Measurements from ENCODE around the gene TMEM229B. TPM values are rescaled to one million over a fixed set of nuclear protein-coding genes. Genes with fewer than 3 reads are reported as not detected.
"Not testable (repeated sequence)": the region's sequence is repeated elsewhere in the genome, so short reads cannot be mapped to it uniquely, and the experiment has no call there.

The TMEM229B gene
- total RNA-seq, 1 experiment from 2014 or later: 3.1 TPM

DNA sequence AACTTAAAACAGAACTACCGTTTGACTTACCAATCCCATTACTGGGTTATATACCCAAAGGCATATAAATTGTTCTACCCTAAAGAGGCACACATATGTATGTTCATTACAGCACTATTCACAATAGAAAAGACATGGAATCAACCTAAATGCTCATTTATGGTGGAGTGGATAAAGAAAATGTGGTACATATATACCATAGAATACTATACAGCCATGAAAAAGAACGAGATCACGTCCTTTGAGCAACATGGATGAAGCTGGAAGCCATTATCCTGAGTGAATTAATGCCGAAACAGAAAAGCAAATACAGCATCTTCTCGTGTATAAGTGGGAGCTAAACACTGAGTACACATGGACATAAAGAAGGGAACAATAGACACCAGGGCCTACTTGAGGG lies 31.8 kb downstream of the TMEM229B start:
- DNase-seq (ENCODE audit: low spot score): no peak

DNA sequence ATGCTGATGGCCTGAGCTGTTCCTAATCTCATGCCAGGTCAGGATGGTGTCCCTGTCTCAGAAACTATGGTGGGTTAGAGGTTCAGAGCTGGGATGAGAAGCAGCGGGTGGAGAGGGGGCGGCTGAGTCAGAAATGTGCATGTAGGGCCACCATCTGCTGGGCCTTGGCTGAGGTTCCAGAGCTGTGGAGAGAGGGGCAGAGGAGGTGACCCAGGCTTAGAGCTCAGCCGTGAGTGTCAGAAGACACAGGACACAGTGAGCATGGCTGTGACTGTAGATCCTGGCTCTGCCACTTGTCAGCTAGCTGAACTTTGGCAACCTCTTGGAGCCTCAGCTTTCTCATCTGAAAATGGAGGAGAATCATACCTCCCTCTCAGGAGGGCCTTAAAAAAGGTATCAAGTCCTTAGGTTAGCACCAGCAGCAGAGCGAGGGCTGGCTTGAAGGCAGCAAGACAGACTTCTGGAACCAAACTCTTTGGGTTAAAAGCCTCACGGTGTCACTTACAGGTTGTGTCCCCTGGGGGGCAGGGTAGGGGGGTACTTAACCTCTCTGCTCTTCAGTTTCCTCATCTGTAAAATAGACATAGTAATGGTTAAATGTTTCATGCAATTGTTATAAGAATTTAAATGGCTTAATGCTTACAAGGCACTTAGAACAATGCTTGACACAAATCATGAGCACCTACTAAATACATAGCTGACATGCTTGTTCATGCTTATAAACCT lies 34.8 kb downstream of the TMEM229B start:
- DNase-seq (ENCODE audit: low spot score): no peak

DNA sequence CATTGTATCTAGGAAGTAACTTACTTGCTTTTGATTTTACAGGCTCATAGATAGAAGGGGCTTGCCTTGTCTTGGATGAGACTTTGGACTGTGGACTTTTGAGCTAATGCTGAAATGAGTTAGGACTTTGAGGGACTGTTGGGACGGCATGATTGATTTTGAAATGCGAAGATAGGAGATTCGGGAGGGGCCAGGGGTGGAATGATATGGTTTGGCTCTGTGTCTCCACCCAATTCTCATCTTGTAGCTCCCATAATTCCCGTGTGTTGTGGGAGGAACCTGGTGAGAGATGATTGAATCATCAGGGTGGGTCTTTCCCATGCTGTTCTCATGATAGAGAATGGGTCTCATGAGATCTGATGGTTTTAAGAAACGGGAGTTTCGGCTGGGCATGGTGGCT lies 36.9 kb downstream of the TMEM229B start:
- not testable (repeated sequence) for DNase-seq (ENCODE audit: low spot score)

DNA sequence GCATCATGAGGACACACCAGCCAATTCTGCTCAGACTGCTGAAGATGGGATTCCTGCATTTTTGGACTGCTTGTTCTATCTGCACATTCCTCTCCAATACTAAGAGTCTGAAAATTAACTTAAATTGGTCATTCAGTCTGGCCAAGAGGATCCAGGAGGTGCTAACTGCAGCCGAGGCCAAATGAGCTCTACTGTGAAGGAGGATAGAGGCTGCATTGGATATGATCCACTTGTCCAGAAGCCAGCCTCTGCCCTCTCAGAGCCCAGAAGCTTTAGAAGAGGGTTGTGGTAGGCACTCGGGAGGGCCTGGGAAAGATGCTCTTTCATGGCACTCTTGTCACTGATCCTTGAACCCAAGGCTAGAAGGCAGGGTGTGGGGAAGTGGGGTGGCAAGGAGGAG lies 39.4 kb downstream of the TMEM229B start:
- no peak for DNase-seq (ENCODE audit: low spot score)

DNA sequence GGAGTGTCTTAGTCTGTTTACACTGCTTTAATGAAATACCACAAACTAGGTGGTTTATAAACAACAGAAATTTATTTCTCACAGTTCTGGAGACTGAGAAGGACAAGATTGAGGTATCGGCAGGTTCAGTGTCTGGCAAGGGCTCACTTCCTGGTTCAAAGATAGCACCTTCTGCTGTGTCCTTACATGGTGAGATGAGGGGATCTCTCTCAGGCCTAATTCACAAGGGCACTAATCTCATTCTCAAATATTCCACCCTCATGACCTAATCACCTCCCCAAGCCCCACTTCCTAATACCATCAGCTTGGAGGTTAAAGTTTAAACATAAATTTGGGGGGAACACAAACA lies 41.5 kb downstream of the TMEM229B start:
- no peak for DNase-seq (ENCODE audit: low spot score)

DNA sequence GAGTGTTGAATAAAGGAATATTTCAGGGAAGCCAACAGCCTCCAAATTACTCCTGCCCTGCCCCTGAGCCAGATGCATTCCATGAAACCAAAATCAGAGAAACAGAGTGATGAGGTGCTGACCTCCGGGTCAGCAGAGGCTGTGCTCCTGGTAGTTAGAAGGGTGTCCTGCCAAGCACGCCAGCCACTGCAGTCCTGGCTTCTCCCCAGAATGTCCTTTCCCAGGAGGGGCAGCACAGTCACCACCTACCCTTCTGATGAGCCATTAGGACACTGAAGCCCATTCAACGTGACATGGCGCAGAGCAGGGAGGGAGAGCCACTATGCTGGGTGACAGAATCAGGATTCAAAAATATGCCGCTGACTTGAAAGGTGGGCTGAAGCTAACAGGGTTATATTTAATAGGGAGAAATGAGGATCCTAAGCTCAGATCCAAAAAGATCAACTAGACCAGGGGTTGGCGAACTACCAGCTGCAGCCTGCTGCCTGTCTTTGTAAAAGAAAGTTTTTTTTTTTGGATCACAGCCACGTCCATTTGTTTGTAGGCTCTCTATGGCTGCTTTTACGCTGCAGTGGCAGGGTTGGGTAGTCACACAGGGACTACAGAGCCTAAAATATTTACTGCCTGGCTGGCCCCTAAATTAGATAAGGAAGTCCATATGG lies 42.0 kb downstream of the TMEM229B start:
- no peak for DNase-seq (ENCODE audit: low spot score)

DNA sequence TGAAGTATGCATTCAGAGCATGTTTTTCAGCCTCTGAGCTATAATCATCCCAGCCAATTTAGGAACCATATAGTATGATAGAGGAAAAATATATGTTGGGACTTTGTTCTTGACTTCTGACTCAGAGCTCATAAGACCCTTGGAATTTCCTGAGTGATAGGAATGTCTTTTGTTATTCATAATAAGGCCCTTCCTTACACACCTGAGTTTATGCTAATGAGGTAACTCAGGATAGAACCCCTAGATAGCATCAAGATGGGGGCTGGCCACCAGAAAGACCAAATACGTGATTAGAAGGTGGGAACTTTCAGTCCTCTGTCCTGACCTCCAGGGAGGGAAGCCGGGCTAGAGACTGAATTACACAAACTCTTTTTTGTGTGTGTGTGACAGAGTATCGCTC lies 44.1 kb downstream of the TMEM229B start:
- no peak for DNase-seq (ENCODE audit: low spot score)

DNA sequence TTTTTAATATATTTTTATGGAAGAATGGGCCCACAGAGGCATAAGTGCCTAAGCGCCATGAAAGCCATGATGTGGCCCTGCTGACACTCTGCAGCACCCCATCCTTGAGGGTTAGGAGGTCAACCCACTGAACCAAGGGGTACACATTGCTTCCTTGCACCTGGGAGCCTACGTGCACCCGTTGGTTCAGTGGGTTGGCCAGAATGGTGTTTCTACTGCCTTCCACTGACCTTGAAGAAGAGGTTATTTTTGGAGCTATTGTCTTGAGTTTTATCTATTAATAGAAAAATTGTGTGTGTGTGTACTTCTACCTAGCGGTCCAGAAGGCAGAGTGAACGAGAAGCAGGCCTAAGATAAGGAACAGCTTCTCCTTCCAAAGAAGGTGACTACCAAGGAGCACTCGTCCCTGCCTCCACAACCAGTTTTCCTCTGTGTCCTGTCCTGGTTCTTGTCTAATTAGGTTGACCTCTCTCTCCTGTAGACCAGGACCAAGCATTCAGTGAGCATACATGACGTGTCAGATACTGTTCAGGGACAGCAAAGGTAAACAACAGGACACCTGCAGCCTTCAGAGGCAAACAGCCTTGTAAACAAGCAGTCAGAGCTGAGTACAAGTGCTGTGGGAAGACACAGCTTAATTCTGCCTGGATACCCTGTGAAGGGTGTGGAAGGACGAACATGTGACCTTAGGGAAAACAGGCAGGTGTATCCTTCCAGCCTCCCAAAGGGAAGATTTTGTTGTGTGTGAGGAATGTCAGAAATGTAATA lies 46.2 kb downstream of the TMEM229B start:
- no peak for DNase-seq (ENCODE audit: low spot score)

DNA sequence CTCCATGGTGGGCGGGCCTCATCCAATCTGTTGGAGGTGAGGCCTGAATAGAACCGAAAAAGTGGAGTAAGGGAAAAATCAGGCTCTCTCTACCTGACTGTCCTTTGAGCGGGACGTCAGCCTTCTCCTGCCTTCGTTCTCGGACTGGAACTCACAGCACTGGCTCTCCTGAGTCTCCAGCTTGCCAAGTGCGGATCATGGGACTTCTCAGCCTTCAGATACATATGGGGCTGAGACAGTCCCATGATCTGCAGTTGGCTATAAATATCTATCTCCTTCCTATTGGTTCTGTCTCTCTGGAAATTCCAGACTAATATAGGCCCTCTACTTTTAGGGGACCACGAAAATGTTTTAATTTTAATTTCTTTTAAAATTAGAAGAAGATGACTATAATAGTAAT lies 46.8 kb downstream of the TMEM229B start:
- DNase-seq (ENCODE audit: low spot score): no peak

DNA sequence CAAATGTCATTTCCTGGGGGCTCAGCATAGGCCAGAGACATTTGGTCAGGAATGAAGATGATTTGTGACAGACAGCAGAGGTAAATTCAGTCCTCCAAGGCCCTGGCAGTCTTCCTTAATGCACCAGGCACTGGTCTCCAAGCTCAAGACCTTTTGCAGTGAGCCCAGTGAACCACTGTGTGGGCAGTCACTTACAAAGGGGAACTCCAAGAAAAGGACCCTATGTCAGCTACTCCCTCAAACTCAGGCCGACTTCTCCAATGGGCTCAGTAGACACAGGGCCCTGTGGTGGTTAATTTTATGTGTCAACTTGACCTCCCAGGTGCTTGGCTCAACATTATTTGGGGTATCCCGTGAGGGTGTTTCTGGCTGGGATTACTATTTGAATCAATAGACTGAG lies 47.3 kb downstream of the TMEM229B start:
- DNase-seq (ENCODE audit: low spot score): no peak

DNA sequence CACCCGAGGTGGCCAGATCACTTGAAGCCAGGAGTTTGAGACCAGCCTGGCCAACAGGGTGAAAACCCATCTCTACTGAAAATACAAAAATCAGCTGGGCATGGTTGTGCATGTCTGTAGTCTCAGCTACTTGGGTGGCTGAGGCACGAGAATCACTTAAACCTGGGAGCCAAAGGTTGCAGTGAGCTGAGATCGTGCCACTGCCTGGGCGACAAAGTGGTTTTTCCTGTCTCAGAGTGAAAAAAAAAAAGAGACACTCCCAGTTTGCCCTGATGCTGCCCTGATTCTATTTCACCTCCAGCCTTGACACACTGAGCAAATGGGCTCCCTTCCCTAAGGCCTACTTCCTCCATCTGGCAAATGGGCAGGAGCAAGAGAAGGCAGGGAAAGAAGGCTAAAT lies 48.0 kb downstream of the TMEM229B start:
- no peak for DNase-seq (ENCODE audit: low spot score)

DNA sequence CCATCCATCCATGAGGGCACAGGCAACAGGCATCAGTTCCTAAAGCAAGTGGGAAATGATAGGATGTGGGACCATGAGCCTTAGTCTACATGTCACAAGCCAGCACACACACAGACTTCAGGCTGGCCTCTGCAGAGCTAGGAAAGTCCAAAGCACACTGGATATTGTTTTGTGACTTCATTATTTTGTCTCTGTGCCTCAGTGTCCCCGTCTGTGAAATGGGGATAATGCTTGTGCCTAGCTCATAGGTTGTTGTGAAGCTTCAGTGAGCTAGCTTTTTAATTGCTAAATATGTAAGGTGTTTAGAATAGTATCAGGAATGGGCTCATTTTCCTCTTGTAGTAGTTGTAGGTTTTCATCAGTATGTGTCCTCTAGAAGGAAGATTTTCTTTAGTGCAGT lies 49.6 kb downstream of the TMEM229B start:
- DNase-seq (ENCODE audit: low spot score): no peak

DNA sequence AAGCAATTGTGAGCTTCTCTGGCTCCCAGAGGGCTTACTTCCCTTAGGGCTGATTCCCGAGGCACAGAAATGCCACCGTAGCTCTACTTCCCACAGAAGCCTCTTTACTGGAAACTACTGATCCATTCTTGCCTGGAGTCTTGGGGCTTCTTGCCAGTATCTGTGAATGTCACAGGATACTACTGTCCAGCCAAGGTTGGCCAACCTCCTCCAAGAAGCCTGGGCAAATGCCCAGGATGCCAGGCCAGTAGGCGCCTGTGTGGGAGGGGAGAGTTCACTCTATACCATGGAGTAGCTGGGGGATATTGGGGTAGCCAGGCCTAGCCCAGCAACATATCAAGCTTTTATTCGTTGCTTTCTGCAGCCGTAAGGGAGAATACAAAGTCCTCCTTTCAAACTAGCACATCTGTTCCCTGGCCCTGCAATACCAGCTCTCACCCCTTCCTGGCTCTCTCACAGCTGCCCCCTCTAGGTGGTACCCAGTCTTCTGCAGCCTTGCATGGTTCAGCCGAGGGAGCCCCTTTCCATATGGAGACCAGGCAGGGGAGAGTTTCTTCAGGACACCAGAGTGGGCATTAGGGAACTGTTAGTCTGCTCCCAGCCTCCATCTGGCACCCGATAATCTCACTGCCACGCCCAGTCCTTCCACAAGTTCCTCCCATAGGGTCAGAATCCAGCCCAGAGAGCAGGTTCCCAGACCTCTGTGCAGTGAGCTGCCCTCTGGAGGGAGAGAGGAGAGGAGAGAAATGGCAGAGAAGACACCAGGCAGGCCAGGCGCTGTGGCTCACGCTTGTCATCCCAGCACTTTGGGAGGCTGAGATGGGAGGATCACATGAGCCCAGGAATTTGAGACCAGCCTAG lies 52.3 kb downstream of the TMEM229B start:
- no peak for DNase-seq (ENCODE audit: low spot score)

DNA sequence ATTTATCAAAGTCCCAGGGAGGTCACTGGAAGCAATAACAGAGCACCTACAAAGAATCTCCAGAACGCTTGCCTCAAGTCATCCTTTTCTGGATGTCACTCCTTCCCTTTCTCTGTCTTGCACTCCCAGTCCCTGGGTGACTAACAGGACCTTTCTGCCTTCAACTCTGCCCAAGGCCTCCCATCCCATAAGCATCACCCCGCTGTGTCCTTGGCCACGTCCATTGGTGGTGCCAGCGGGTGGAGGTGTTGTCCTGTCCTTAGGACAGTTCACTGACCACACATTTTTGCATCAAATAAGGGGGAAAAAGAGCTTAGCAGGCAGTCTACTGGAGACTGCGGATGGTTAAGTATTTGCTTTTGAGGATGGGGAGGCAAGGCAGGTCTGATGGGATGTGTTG lies 52.9 kb downstream of the TMEM229B start:
- no peak for DNase-seq (ENCODE audit: low spot score)

DNA sequence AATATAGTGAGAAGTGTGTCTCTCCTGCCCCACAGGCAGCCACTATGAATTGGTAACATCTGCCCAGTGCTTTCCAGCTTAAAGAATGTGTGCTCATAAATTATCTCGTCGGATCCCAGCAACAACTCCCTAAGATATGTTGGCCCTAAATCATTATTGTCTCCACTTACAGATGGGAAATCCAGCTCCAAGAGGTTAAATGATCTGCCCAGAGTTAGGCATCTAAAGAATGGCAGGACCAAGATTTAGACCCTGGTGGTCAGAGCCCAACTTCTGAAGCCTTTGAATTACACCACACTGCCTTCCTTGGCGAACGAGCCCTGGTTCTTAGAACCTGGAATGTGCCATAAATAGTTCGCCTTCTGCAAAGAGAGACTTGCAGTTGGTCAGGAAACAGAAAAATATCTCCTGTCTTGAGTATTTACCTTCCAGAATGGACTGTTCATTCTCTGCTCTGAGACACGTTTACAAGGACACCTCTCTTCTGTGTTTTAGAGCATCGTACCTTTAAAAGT lies 56.4 kb downstream of the TMEM229B start:
- no peak for DNase-seq (ENCODE audit: low spot score)

DNA sequence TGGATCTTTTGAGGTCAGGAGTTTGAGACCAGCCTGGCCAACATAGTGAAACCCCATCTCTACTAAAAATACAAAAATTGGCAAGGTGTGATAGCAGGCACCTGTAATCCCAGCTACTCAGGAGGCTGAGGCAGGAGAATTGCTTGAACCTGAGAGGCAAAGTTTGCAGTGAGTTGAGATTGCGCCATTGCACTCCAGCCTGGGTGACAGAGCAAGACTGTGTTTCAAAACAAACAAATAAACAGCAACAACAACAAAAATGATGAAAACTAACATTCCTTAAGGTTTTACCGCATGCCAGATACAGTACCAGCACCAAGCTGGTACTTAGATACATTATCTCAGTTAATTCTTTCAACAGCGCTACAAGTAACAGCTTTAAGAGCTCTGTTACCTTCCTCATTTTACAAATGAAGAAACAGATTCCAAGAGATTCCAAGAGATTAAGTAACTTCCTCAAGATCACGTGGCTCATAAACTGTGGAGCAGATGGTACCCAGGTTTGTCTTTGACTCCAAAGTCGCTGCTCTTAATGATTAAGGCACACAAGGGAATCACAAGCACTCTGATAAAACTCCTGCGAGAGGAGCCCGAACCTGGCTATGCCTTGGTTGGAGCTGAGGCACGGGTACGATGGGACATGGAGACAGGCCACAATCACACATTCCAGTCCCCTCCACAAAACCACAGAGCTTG lies 58.9 kb downstream of the TMEM229B start:
- DNase-seq (ENCODE audit: low spot score): no peak

DNA sequence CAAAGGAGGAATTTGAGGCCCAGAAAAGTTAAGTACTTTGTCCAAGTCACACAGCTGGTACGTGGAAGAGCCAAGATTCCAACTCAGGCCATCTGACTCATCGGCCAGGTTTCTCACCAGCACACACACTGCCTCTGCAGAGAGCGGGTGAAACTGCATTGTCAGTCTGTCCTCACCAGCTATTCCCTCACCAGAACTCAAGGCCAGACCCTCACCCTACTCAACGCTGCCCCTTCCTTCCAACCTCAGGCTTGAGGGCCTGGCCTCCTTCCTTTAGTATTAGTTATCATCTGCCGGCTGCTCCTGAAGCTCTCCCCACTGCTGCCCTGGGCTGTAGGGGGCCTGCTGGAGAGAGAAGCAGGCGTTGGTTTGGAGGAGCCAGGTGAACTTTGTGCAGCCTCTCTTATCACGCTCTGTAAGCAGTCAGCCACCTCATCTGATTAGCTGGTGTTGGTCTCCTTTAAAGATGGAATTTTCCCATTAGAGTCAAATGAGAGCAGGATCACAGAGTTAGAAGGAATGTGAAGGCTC lies 60.0 kb downstream of the TMEM229B start:
- DNase-seq (ENCODE audit: low spot score): peak; percentile 22

DNA sequence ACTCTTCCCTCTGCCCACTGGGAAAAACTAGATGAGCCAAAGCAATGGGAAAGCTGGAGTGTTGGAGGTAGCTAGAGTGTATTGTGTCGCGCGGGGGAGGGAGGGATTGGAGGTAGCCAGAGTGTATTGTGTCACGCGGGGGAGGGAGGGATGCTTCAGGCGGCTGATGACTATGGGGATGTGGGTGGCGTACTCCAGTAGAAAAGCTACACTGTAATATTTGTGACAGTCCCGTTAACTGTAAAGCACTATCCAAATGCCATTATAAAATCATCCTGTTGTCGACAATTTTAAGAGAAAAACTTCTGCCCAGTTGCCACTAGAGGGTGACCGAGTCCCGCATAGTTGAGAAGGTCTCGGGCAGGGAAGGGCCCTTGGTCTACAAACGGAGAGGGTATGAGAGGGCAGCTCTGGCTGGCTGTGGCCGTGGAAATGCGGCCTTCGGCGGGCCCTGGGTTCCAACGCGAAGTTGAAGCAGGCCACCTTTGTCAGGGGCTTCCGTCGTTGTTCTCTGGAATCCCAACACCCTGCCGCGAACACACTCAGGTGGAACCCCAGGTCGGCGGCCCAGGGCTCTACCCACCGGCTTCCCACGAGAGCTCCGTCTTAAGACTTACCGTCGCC lies 61.4 kb downstream of the TMEM229B start:
- peak; percentile 42 for DNase-seq (ENCODE audit: low spot score)

DNA sequence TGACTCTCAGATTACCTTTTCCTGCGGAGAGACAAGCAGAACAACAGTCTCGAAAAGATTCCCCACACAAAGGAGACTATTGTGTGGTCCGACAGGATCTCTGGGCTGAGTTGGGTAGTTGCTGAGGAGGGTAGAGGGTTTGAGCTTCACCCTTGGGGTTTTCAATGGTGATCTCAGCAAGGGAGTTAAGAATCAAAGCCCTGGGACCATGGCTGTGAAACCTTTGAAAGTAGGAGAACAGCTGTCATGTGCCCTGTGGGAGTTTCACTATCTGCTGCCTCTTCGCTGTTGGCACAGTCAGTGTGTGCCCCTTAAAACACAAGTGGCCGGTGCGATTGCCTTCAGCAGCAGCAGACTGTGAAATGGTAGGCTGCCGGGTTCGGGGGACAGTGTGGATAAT lies 62.4 kb downstream of the TMEM229B start:
- DNase-seq (ENCODE audit: low spot score): no peak

DNA sequence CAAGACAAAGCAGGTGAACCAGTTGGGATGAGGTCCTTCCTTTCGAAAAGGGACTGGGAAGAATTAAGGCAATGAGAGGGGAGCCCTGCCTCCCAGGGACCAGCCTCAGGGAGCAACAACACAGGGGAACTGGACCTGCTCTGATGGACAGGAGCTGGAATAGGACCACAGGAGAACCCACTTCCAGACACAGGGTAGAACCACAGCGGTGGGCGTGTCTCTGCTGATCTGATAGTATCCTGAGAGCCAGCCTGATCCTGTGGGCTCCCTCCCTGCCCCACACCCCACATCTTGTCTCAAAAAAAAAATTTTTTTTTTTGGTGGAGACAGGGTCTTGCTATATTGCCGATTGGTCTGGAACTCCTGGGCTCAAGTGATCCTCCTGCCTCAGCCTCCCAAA lies 62.9 kb downstream of the TMEM229B start:
- no peak for DNase-seq (ENCODE audit: low spot score)

DNA sequence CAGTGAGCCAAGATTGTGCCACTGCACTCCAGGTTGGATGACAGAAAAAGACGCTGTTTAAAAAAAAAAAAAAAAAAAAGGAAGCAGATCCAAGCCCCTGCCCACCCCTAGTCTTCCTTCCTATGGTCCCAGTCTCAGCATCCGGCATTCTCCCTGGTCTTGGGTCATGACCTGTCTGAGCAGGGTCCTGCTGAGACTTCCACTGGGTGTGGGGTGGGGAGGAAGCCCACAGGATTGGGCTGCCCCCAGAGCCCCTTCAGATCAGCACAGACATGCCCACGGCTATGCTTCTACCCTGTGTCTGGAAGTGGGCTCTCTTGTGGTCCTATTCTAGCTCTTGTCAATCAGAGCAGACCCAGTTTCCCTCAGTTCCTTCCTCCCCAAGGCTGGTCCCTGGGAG lies 64.0 kb downstream of the TMEM229B start:
- no peak for DNase-seq (ENCODE audit: low spot score)

All from A172 (cell line).